Karpas-422 (cell line): ENCODE results near the gene MBNL2. TPM values are rescaled to one million over a fixed set of nuclear protein-coding genes. Genes with fewer than 3 reads are reported as not detected.

Experiments
- DNase-seq: peaks from one replicate; pipeline ENCODE4 v3.0.0-alpha.2; 2015
- H2AFZ ChIP-seq: fragments of 200-600 bp; sonication (generic); 2 replicates; pipeline ENCODE4 v1.6.1; 2014; ENCODE audit warnings: antibody characterized with exemption, low read length, mixed read lengths
- H3K27ac ChIP-seq: fragments of 200-600 bp; sonication (generic); 2 replicates; pipeline ENCODE4 v1.5.1; 2014; ENCODE audit warnings: mild to moderate bottlenecking, low read length, moderate library complexity
- H3K27me3 ChIP-seq: fragments of 200-600 bp; sonication (generic); 2 replicates; pipeline ENCODE4 v1.6.1; 2014; ENCODE audit warnings: low read length, mixed read lengths
- H3K36me3 ChIP-seq: fragments of 200-600 bp; sonication (generic); 2 replicates; pipeline ENCODE4 v1.6.1; 2014; ENCODE audit warnings: low read length, mixed read lengths; ENCODE audit not compliant: insufficient read depth
- H3K4me1 ChIP-seq: fragments of 200-600 bp; sonication (generic); 2 replicates; pipeline ENCODE4 v1.6.1; 2014; ENCODE audit warnings: mild to moderate bottlenecking, low read length, mixed read lengths
- H3K4me2 ChIP-seq: fragments of 200-600 bp; sonication (generic); 2 replicates; pipeline ENCODE4 v1.6.1; 2014; ENCODE audit warnings: low read length, low read depth, mild to moderate bottlenecking; ENCODE audit not compliant: poor library complexity, severe bottlenecking
- H3K4me3 ChIP-seq: fragments of 200-600 bp; sonication (generic); 2 replicates; pipeline ENCODE4 v1.5.1; 2014; ENCODE audit warnings: mild to moderate bottlenecking, antibody characterized with exemption, low read length, mixed read lengths
- H3K79me2 ChIP-seq: fragments of 200-600 bp; sonication (generic); 2 replicates; pipeline ENCODE4 v1.6.1; 2014; ENCODE audit warnings: mild to moderate bottlenecking, low read length, mixed read lengths
- H3K9ac ChIP-seq: fragments of 200-600 bp; sonication (generic); 2 replicates; pipeline ENCODE4 v1.6.0; 2014; ENCODE audit warnings: low read length
- H3K9me2 ChIP-seq: fragments of 200-600 bp; sonication (generic), shearing (Covaris generic); replicated peaks from 2 replicates; pipeline ENCODE4 v1.6.0; 2014; ENCODE audit warnings: mild to moderate bottlenecking, low read length, moderate library complexity; ENCODE audit not compliant: insufficient read depth
- H3K9me3 ChIP-seq: fragments of 300-700, 200-600 bp; sonication (generic); 2 replicates; pipeline ENCODE4 v1.6.1; 2014; ENCODE audit warnings: low read length, mixed read lengths
- H4K20me1 ChIP-seq: fragments of 200-600 bp; sonication (generic); 2 replicates; pipeline ENCODE4 v1.6.1; 2014; ENCODE audit warnings: mild to moderate bottlenecking, antibody characterized with exemption, low read length, low read depth; ENCODE audit not compliant: insufficient read depth
- total RNA-seq: library from RNA; depleted of rRNA; stranded (reverse); fragments of >200 nt; shearing (Covaris generic); gene quantifications from 2 replicates; pipeline ENCODE4 v1.2.3, GENCODE V29; 2014; ENCODE audit warnings: low replicate concordance

MBNL2 gene
- total RNA-seq, 1 experiment from 2014 or later, result 8.5 TPM

DNA sequence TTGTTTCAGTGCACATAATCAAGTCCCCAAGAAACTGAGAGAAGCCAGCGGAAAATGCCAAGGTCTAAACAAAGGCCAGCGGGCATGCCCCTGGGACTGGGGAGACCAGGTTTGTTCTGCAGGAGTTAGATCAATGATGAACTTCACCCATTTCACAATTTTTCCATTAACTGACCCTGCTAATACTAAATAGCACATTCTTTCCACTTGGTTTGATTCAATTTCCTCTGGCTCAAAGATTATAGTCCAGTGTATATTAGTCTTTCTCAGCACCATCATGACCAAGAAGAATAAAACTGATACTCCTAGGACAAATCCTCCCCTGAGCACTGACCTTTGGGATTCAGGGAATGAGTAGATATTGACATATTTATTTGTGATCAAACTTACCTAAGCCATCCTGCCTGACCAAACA is 66.4 kb downstream of the MBNL2 start:
- H3K4me3 ChIP-seq, result no peak overlapping the region
- no peaks in the 10 kb centered on the region for H3K9me2 ChIP-seq
- H3K79me2 ChIP-seq, result no peaks in the 10 kb centered on the region
- peaks cover 13% of the 10 kb centered on the region; the same call in 1 of the 2 replicates for H4K20me1 ChIP-seq
- H3K4me2 ChIP-seq, result no peak overlapping the region
- no peak overlapping the region for H2AFZ ChIP-seq
- H3K9me3 ChIP-seq, result no peaks in the 10 kb centered on the region
- no peak overlapping the region for H3K27ac ChIP-seq
- DNase-seq, result no peak
- no peaks in the 10 kb centered on the region for H3K36me3 ChIP-seq
- H3K9ac ChIP-seq, result no peak overlapping the region
- no peaks in the 10 kb centered on the region for H3K4me1 ChIP-seq
- no peaks in the 10 kb centered on the region for H3K27me3 ChIP-seq

DNA sequence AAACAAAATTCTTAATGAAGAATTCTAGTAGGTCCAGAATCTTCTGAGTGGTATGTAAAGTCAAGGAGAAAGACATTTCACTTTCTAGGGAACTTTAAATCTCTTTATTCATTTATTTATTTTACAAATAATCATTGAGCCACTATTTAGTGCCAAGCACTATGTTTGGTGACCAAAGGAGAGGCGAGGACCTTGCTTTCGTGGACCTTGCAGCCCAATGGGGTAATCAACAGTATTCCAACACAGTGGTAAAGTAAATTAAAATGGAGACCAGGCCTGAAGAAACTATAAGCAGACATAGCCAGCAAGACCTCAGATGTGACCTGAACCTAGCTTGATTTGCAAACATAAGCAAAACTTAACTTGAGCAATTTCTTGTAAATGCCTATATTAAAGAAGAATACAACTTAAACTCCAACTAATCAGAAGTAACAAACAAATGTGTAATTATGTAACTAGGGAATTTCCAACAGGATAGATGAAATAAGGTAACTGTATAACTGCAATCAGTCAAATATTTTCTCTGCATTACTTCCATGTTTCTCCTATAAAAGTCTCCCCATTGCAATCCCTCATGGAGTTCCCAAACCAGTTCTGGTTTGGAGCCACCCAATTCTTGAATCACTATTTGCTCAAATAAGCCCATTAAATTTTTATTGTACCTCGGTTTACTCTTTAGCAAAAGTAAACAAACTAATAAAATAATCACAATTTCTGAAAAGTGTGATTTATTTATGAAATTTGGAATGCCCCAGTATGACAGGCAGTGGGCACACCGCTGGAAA is 67.6 kb downstream of the MBNL2 start:
- H3K36me3 ChIP-seq, result no peaks in the 10 kb centered on the region
- H3K4me3 ChIP-seq, result no peak overlapping the region
- no peaks in the 10 kb centered on the region for H3K9me3 ChIP-seq
- H3K9me2 ChIP-seq, result no peaks in the 10 kb centered on the region
- no peak for DNase-seq
- no peak overlapping the region for H3K4me2 ChIP-seq
- H2AFZ ChIP-seq, result no peak overlapping the region
- H3K27me3 ChIP-seq, result no peaks in the 10 kb centered on the region
- H4K20me1 ChIP-seq, result peaks cover 13% of the 10 kb centered on the region; the same call in 1 of the 2 replicates
- H3K4me1 ChIP-seq, result no peaks in the 10 kb centered on the region
- no peaks in the 10 kb centered on the region for H3K79me2 ChIP-seq
- no peak overlapping the region for H3K27ac ChIP-seq
- H3K9ac ChIP-seq, result no peak overlapping the region

DNA sequence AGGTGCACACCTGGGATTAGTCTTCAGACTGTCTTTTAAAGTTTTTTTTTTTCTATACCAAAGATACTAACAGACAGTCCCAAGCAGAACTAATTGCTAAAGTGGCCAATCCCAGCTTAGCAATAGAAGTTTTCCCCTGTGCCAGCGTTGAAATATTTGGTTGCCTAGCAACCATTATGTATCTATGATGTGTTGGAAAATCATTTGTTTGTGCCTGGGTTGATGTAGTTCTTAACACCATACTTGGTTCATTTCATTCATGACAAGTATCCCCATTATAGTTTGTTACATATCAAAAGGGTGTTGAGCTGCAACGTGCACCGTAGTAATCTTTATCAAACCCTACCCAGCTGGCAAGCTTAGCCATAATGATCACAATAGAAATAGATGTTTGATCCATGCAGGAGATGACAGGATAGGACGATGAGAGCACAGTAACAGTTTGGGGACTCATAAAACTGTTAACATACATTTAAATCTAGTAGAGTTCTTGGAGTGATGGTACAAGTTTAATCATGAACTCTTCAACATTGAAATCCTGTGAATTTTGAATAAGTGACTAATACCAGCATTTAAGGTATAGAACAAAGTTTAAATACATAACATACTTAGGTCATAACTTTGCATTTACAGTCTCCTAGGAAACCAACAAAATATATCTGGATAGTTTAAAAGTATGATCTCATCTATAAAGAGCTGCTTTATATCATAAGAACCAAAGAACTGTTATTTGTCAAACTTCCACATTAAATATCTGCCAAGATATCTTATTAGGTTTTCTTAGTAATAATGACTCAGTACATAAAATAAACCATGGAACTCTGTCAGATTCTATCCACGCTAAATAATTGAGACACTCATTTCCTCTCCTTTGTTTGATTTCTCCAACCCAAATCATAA is 73.4 kb downstream of the MBNL2 start:
- Histone ChIP-seq H3K4me2 (no peak overlapping the region), H3K9me3 (no peaks in the 10 kb centered on the region), H3K79me2 (no peaks in the 10 kb centered on the region), H3K9ac (no peak overlapping the region), H3K27me3 (no peaks in the 10 kb centered on the region), H2AFZ (no peak overlapping the region), H3K4me1 (no peaks in the 10 kb centered on the region), H4K20me1 (peaks cover 8% of the 10 kb centered on the region), H3K9me2 (no peaks in the 10 kb centered on the region), H3K27ac (no peak overlapping the region), H3K4me3 (no peak overlapping the region), H3K36me3 (no peaks in the 10 kb centered on the region)
- no peak for DNase-seq

DNA sequence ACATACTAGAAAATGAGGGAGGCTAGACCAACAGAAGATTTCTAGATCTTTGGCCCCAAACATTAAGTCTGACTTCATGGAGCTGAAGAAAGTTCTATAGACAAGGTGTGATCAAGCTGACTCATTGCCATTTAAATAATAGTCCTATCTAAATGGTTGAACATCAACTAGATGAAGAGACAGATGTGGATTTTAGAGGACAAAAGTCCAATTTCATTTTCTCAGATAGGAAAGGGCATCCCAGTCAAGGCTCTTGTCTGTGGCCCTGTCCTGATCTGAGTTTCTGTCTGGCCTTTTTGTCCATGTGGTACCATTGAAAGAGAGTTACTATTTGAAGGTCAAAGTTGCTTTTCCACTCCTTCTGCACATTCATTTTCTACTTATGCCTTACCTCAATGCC is 74.6 kb downstream of the MBNL2 start:
- H3K4me3 ChIP-seq, result no peak overlapping the region
- no peaks in the 10 kb centered on the region for H3K79me2 ChIP-seq
- H3K9ac ChIP-seq, result no peak overlapping the region
- H3K27ac ChIP-seq, result no peak overlapping the region
- H3K4me1 ChIP-seq, result no peaks in the 10 kb centered on the region
- no peak for DNase-seq
- no peak overlapping the region for H2AFZ ChIP-seq
- no peaks in the 10 kb centered on the region for H3K9me2 ChIP-seq
- no peaks in the 10 kb centered on the region for H3K27me3 ChIP-seq
- H3K36me3 ChIP-seq, result no peaks in the 10 kb centered on the region
- no peaks in the 10 kb centered on the region for H3K9me3 ChIP-seq
- no peak overlapping the region for H3K4me2 ChIP-seq
- peaks cover 14% of the 10 kb centered on the region for H4K20me1 ChIP-seq

DNA sequence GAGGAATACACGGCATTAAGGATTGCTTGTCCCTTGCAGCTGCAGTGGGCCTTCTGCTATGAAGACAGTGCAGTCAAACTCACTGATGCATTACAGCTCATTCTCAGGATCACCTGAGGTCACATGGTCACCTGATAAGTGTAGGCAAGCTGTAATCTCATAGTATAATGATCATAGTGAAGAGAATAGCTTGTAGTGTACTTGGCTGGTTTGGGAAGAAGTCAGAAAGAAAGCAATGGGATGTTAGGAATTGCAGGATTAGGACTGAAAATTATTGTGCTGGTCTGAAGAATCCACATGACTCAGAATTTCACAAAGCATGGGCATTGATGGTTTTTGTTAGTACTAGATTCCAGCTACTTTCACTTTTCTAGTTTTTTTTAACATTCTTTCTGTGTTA is 76.7 kb downstream of the MBNL2 start:
- Histone ChIP-seq H3K79me2 (no peaks in the 10 kb centered on the region), H3K27ac (no peak overlapping the region), H3K27me3 (no peaks in the 10 kb centered on the region), H4K20me1 (peaks cover 18% of the 10 kb centered on the region), H3K4me1 (no peaks in the 10 kb centered on the region), H3K4me2 (no peak overlapping the region), H3K36me3 (no peaks in the 10 kb centered on the region), H3K4me3 (no peak overlapping the region), H3K9me3 (no peaks in the 10 kb centered on the region), H2AFZ (no peak overlapping the region), H3K9me2 (no peaks in the 10 kb centered on the region), H3K9ac (no peak overlapping the region)
- no peak for DNase-seq

GRCh38 chr13:97300871-97301270 is 78.7 kb downstream of the MBNL2 start:
- Histone ChIP-seq H3K27ac (no peak overlapping the region), H3K79me2 (no peaks in the 10 kb centered on the region), H3K27me3 (no peaks in the 10 kb centered on the region), H3K9me3 (no peaks in the 10 kb centered on the region), H3K9me2 (no peaks in the 10 kb centered on the region), H3K4me2 (no peak overlapping the region), H3K4me1 (no peaks in the 10 kb centered on the region), H3K9ac (no peak overlapping the region), H3K4me3 (no peak overlapping the region), H2AFZ (no peak overlapping the region), H3K36me3 (no peaks in the 10 kb centered on the region), H4K20me1 (peaks cover 18% of the 10 kb centered on the region; the same call in 1 of the 2 replicates)
- DNase-seq, result no peak

DNA sequence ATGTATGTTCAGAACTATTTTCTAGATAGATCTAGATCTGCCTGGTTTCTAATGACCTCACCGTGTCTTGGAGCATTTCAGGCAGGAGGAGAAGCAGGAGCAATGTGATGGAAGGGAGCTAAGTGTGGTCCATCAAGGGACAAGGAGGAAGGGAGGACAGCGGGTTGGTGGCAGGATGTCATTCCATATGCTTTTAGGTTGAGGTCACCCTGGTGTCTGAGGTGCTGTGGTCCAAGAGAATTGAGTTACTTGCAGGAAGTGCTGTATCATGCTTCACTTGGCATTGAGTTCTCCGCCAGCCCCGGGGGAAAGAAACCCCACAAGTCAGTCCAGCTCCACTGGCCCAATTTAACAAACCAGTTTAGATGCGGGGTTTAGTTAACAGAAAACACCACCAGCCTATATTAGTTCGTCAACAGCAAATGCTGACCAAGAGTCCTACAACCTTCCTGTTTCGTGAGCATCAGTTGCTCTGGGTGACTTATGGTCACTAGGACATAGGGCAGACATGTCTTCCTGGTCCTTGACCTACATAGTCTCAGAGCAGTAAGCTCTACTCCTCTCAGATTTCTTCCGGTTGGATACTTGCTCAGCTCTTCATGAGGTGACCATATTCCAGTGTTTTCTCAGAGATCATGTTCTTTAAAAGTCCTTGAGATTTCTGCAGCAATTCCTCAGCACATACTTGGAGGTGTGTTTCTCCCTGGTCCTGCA is 79.4 kb downstream of the MBNL2 start:
- no peaks in the 10 kb centered on the region for H3K4me1 ChIP-seq
- no peak overlapping the region for H3K4me3 ChIP-seq
- H3K27me3 ChIP-seq, result no peaks in the 10 kb centered on the region
- H3K9me3 ChIP-seq, result no peaks in the 10 kb centered on the region
- no peak overlapping the region for H3K9ac ChIP-seq
- peaks cover 18% of the 10 kb centered on the region; the same call in 1 of the 2 replicates for H4K20me1 ChIP-seq
- no peaks in the 10 kb centered on the region for H3K79me2 ChIP-seq
- no peak for DNase-seq
- H3K4me2 ChIP-seq, result no peak overlapping the region
- H3K9me2 ChIP-seq, result no peaks in the 10 kb centered on the region
- H3K27ac ChIP-seq, result no peak overlapping the region
- no peak overlapping the region for H2AFZ ChIP-seq
- no peaks in the 10 kb centered on the region for H3K36me3 ChIP-seq

DNA sequence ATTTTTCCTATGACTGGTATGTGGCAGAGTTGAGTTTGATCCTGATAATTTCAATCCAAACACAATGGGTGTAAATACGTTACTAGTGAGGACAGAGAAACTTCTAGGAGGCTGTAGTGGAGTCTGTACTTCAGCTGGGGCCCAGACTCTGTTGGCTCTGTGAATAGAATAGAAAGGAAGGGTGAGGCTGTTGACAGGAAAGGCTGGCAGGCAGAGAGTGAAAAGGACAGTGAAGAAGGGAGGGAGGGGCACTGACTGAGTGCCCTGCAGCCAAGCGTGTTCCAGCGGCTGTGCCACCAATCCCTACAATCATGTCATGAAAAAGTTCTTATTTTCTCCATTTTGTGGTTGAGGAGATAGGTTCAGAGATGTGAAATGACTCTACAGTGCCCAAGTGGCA is 80.5 kb downstream of the MBNL2 start:
- Histone ChIP-seq H3K79me2 (no peaks in the 10 kb centered on the region), H2AFZ (no peak overlapping the region), H3K4me1 (no peaks in the 10 kb centered on the region), H3K27me3 (no peaks in the 10 kb centered on the region), H3K27ac (no peak overlapping the region), H3K36me3 (no peaks in the 10 kb centered on the region), H3K9me3 (no peaks in the 10 kb centered on the region), H3K4me2 (no peak overlapping the region), H3K4me3 (no peak overlapping the region), H3K9ac (no peak overlapping the region), H4K20me1 (peaks cover 15% of the 10 kb centered on the region; the same call in 1 of the 2 replicates), H3K9me2 (no peaks in the 10 kb centered on the region)
- no peak for DNase-seq
